Measurements from ENCODE around the gene VENTX. TPM values are rescaled to one million over a fixed set of nuclear protein-coding genes. Genes with fewer than 3 reads are reported as not detected.

The VENTX gene
- total RNA-seq, 2 donors from 2014 or later = 0.44 to 0.63 TPM

GRCh38 chr10:133203652-133204195, 33.9 kb upstream of the VENTX start:
- H3K27me3 ChIP-seq = no peaks in the 10 kb centered on the region
- H3K27ac ChIP-seq = no peak overlapping the region
- no peaks in the 10 kb centered on the region for H3K9me3 ChIP-seq
- no peak overlapping the region for H3K4me3 ChIP-seq
- H3K36me3 ChIP-seq = no peaks in the 10 kb centered on the region
- DNase-seq (ENCODE audit: low spot score) = no peak
- H3K4me1 ChIP-seq = no peaks in the 10 kb centered on the region
- no peak for TF ChIP-seq CTCF (IDR thresholded peaks at IDR 0.05)

GRCh38 chr10:133204226-133205015, 33.2 kb upstream of the VENTX start:
- TF ChIP-seq CTCF (IDR thresholded peaks at IDR 0.05) = no peak
- Histone ChIP-seq H3K27me3 (no peaks in the 10 kb centered on the region), H3K4me3 (no peak overlapping the region), H3K4me1 (no peaks in the 10 kb centered on the region), H3K27ac (no peak overlapping the region), H3K36me3 (no peaks in the 10 kb centered on the region), H3K9me3 (no peaks in the 10 kb centered on the region)
- DNase-seq (ENCODE audit: low spot score) = no peak

- no peak overlapping the region for H3K4me3 ChIP-seq
- H3K27ac ChIP-seq = no peak overlapping the region
- TF ChIP-seq CTCF (IDR thresholded peaks at IDR 0.05) = no peak
- no peaks in the 10 kb centered on the region for H3K36me3 ChIP-seq
- no peaks in the 10 kb centered on the region for H3K9me3 ChIP-seq
- H3K27me3 ChIP-seq = no peaks in the 10 kb centered on the region
- no peak for DNase-seq (ENCODE audit: low spot score)
- H3K4me1 ChIP-seq = no peaks in the 10 kb centered on the region
Observed at GRCh38 chr10:133205146-133205545, 32.5 kb upstream of the VENTX start.

GRCh38 chr10:133206356-133207040, 31.2 kb upstream of the VENTX start:
- no peaks in the 10 kb centered on the region for H3K27me3 ChIP-seq
- no peaks in the 10 kb centered on the region for H3K4me1 ChIP-seq
- TF ChIP-seq CTCF (IDR thresholded peaks at IDR 0.05) = no peak
- H3K9me3 ChIP-seq = no peaks in the 10 kb centered on the region
- no peak overlapping the region for H3K27ac ChIP-seq
- DNase-seq (ENCODE audit: low spot score) = no peak
- no peaks in the 10 kb centered on the region for H3K36me3 ChIP-seq
- H3K4me3 ChIP-seq = no peak overlapping the region

- Histone ChIP-seq H3K27me3 (no peaks in the 10 kb centered on the region), H3K9me3 (no peaks in the 10 kb centered on the region), H3K27ac (no peak overlapping the region), H3K4me3 (no peak overlapping the region), H3K4me1 (no peaks in the 10 kb centered on the region), H3K36me3 (no peaks in the 10 kb centered on the region)
- no peak for DNase-seq (ENCODE audit: low spot score)
- no peak for TF ChIP-seq CTCF (IDR thresholded peaks at IDR 0.05)
Observed at GRCh38 chr10:133207041-133207600, 30.5 kb upstream of the VENTX start.

Data from right atrium auricular region (tissue), 2 donors.